ENCODE results near the gene TMEM25. TPM values are rescaled to one million over a fixed set of nuclear protein-coding genes. Genes with fewer than 3 reads are reported as not detected.
A peak's percentile ranks its signal among the peaks of the same experiment; 100 is the strongest.

The TMEM25 gene
- total and polyA plus RNA-seq, 2 of the 13 experiments (the other 11 are each of a cell fraction or from before 2014, with no cell fraction given), result 7.5 to 17.2 TPM

GRCh38 chr11:118572061-118572980 is 41.3 kb downstream of the TMEM25 start, which contains the start of gene ARCN1 (continued):
- TF ChIP-seq HNF4G (IDR thresholded peaks at IDR 0.05; ENCODE audit: borderline replicate concordance, low read depth, low read length) (no peak; the same call in 1 of the 2 replicates), HNF4G (CRISPR knock-in tag; IDR thresholded peaks at IDR 0.05; ENCODE audit: borderline replicate concordance, low read depth) (no peak), ZNF574 (CRISPR knock-in tag; IDR thresholded peaks at IDR 0.05) (peak; percentile 87; the same call in 1 of the 2 replicates), SOX6 (IDR thresholded peaks at IDR 0.05) (no peak), SOX6 (CRISPR knock-in tag; IDR thresholded peaks at IDR 0.05) (no peak), KDM1A (CRISPR knock-in tag; IDR thresholded peaks at IDR 0.05) (no peak), HOMEZ (CRISPR knock-in tag; IDR thresholded peaks at IDR 0.05; ENCODE audit: low read depth) (no peak), ZNF33B (CRISPR knock-in tag; IDR thresholded peaks at IDR 0.05) (peak; percentile 54; the same call in 1 of the 2 replicates), ZNF441 (CRISPR knock-in tag; IDR thresholded peaks at IDR 0.05; ENCODE audit: borderline replicate concordance) (no peak), CHCHD3 (CRISPR knock-in tag; IDR thresholded peaks at IDR 0.05) (no peak), ZNF597 (CRISPR knock-in tag; IDR thresholded peaks at IDR 0.05) (no peak), ZNF354B (CRISPR knock-in tag; IDR thresholded peaks at IDR 0.05) (no peak), ZBTB7A (CRISPR knock-in tag; IDR thresholded peaks at IDR 0.05) (no peak), RBAK (CRISPR knock-in tag; IDR thresholded peaks at IDR 0.05) (no peak), KLF15 (CRISPR knock-in tag; IDR thresholded peaks at IDR 0.05; ENCODE audit: borderline replicate concordance) (no peak), RBFOX2 (IDR thresholded peaks at IDR 0.05; ENCODE audit: low read depth, low read length) (peak; percentile 92), ELF3 (CRISPR knock-in tag; IDR thresholded peaks at IDR 0.05) (no peak)

Data from HepG2 (cell line).